GM12878 (cell line): Measurements from ENCODE around the gene ANKRD33. TPM values are rescaled to one million over a fixed set of nuclear protein-coding genes. Genes with fewer than 3 reads are reported as not detected.

Experiments used
- ATAC-seq: fragments of 200-7000 bp; cut with Tn5 transposase; 3 replicates; pipeline ENCODE4 v1.9.1; 2020; ENCODE audit warnings: mild to moderate bottlenecking, moderate library complexity
- BruUV-seq: library from RNA; stranded (reverse); fragments of 400-500 nt; replicated peaks from 2 replicates; lab custom pipeline; 2021; lab: Mats Ljungman, UMichigan
- CTCF ChIA-PET: fragments of 300-600 bp; sonication (Branson Sonifier 250); formaldehyde crosslinking; extraction: SDS; loops from one replicate; lab custom pipeline; 2021; ENCODE audit warnings: inconsistent platforms; lab: Yijun Ruan, JAX
- POLR2A ChIA-PET: fragments of 350-600 bp; formaldehyde crosslinking; extraction: SDS; loops from one replicate; lab custom pipeline; 2021; ENCODE audit warnings: inconsistent platforms; lab: Charles Lee
- RAD21 ChIA-PET: fragments of 300-600 bp; sonication (Branson Sonifier 250); formaldehyde crosslinking; loops from one replicate; lab custom pipeline; 2023; ENCODE audit warnings: antibody characterized with exemption; ENCODE audit not compliant: unreplicated experiment; lab: Charles Lee
- SMC1A ChIA-PET: fragments of 300-600 bp; sonication (Branson Sonifier 250); formaldehyde crosslinking; loops from one replicate; lab custom pipeline; 2023; ENCODE audit not compliant: unreplicated experiment, uncharacterized antibody; lab: Charles Lee
- DNase-seq: peaks from one replicate; pipeline ENCODE4 v3.0.0-alpha.2; 2011; ENCODE audit warnings: low read depth, low spot score
- FAIRE-seq: peaks from 3 replicates; lab custom pipeline; 2011; peaks lifted over from hg19 to GRCh38; lab: Jason Lieb, UNC
- H2AFZ ChIP-seq: 2 replicates; pipeline ENCODE4 v1.6.0; 2011; ENCODE audit warnings: low read depth, low read length, control low read depth; ENCODE audit not compliant: control insufficient read depth
- H3K27ac ChIP-seq: 2 replicates; pipeline ENCODE4 v1.5.1; 2011; ENCODE audit warnings: control low read depth; ENCODE audit not compliant: control insufficient read depth, insufficient read depth
- H3K27me3 ChIP-seq, 2 experiments: replicated peaks in 1 of 2; 2 replicates each; pipeline versions ENCODE4 v1.6.0 to v1.6.1; 2011; ENCODE audit warnings: low read length in 1 of 2; ENCODE audit not compliant: control insufficient read depth in 2 of 2, insufficient read depth in 2 of 2
- H3K36me3 ChIP-seq, 2 experiments: 2 replicates each; pipeline ENCODE4 v1.5.1; 2011; ENCODE audit warnings: low read length in 1 of 2; ENCODE audit not compliant: control insufficient read depth in 2 of 2, insufficient read depth in 2 of 2
- H3K4me1 ChIP-seq: 2 replicates; pipeline ENCODE4 v1.6.1; 2011; ENCODE audit warnings: mild to moderate bottlenecking, low read length, moderate library complexity, mixed read lengths; ENCODE audit not compliant: control insufficient read depth, insufficient read depth
- H3K4me2 ChIP-seq: 2 replicates; pipeline ENCODE4 v1.6.0; 2011; ENCODE audit warnings: control low read depth; ENCODE audit not compliant: control insufficient read depth, insufficient read depth
- H3K4me3 ChIP-seq: fragments of 200-600 bp; sonication (generic); 2 replicates; pipeline ENCODE4 v1.5.1; 2016
- H3K79me2 ChIP-seq: 2 replicates; pipeline ENCODE4 v1.6.0; 2011; ENCODE audit warnings: low read length; ENCODE audit not compliant: control insufficient read depth, insufficient read depth
- H3K9ac ChIP-seq: 2 replicates; pipeline ENCODE4 v1.8.0; 2011; ENCODE audit warnings: low read length, control low read depth, mixed read lengths; ENCODE audit not compliant: control insufficient read depth, insufficient read depth
- H3K9me3 ChIP-seq: replicated peaks from 3 replicates; pipeline ENCODE4 v1.5.1; 2011; ENCODE audit warnings: mild to moderate bottlenecking, low read length; ENCODE audit not compliant: control insufficient read depth, insufficient read depth
- H4K20me1 ChIP-seq: 2 replicates; pipeline ENCODE4 v1.6.0; 2011; ENCODE audit not compliant: control insufficient read depth, insufficient read depth
- ATF3 ChIP-seq: IDR thresholded peaks from 2 replicates; pipeline ENCODE4 v1.6.1; 2011; ENCODE audit warnings: low read depth, mild to moderate bottlenecking, low read length, moderate library complexity, borderline replicate concordance; ENCODE audit errors: extremely low read depth
- BCLAF1 ChIP-seq: fragments of 450-650 bp; IDR thresholded peaks from 2 replicates; pipeline ENCODE4 v1.6.1; 2017; ENCODE audit warnings: antibody characterized with exemption, mild to moderate bottlenecking, moderate library complexity
- BRCA1 ChIP-seq: IDR thresholded peaks from 2 replicates; pipeline ENCODE4 v1.6.1; 2011; ENCODE audit warnings: low read depth, low read length, improper control_type of control experiment
- CEBPZ ChIP-seq: fragments of 150-350 bp; IDR thresholded peaks from 2 replicates; pipeline ENCODE4 v1.6.1; 2016; ENCODE audit warnings: low read depth, low read length
- IKZF2 ChIP-seq, 2 experiments: fragments of 450-650 bp; IDR thresholded peaks; 2 replicates each; pipeline ENCODE4 v1.6.1; 2017; ENCODE audit warnings: mild to moderate bottlenecking in 2 of 2, moderate library complexity in 2 of 2
- JUNB ChIP-seq: IDR thresholded peaks from 2 replicates; pipeline ENCODE4 v1.6.1; 2016; ENCODE audit warnings: antibody characterized with exemption, mild to moderate bottlenecking
- KDM1A ChIP-seq: fragments of 200-600 bp; sonication (generic); IDR thresholded peaks from 2 replicates; pipeline ENCODE4 v1.6.1; 2016; ENCODE audit warnings: borderline replicate concordance
- MEF2A ChIP-seq: IDR thresholded peaks from 2 replicates; pipeline ENCODE4 v1.6.1; 2011; ENCODE audit warnings: low read depth, mild to moderate bottlenecking, low read length, moderate library complexity; ENCODE audit not compliant: insufficient read depth
- NRF1 ChIP-seq: conservative IDR thresholded peaks from 2 replicates; pipeline ENCODE4 v1.6.1; 2011; ENCODE audit warnings: mild to moderate bottlenecking, low read depth, low read length, improper control_type of control experiment
- POLR2A ChIP-seq: IDR thresholded peaks from 2 replicates; pipeline ENCODE4 v1.6.1; 2011; ENCODE audit warnings: low read depth, mild to moderate bottlenecking, low read length
- RB1 ChIP-seq: fragments of 450-650 bp; formaldehyde crosslinking; IDR thresholded peaks from 2 replicates; pipeline ENCODE4 v1.6.1; 2017; ENCODE audit warnings: mild to moderate bottlenecking, borderline replicate concordance
- RUNX3 ChIP-seq: IDR thresholded peaks from 2 replicates; pipeline ENCODE4 v1.6.1; 2012; ENCODE audit warnings: low read length, inconsistent platforms
- WGBS: methylation state at CpG from one replicate; pipeline ENCODE4 v1.1.6; 2016; ENCODE audit warnings: low lambda C conversion rate; ENCODE audit not compliant: insufficient replicate concordance, insufficient coverage; ENCODE audit errors: missing lambda C conversion rate; 5-methylcytosine and 5-hydroxymethylcytosine counted together
- in situ Hi-C: fragments of 300-500 bp; cut with MboI; formaldehyde crosslinking; loops from 9 replicates; pipeline ENCODE4 v1.14.3; 2018; ENCODE audit warnings: mixed read lengths
- intact Hi-C: fragments of 100-400 bp; cut with micrococcal nuclease; formaldehyde crosslinking; loops from one replicate; pipeline ENCODE4 v1.14.2; 2022; ENCODE audit not compliant: unreplicated experiment
- polyA plus RNA-seq, 11 experiments: library from polyadenylated mRNA; depleted of rRNA in 4 of 11; unstranded in 6 of 11; stranded (reverse) in 5 of 11; fragments of >200 nt; fragmentation: Nextera tagmentation in 4 of 11; fragmentation: Illumina TruSeq in 1 of 11; extraction: Ambion mirVana in 4 of 11; extraction: Trizol in 1 of 11; gene quantifications; 1 replicate in 1 of 11; 2 replicates in 10 of 11; pipeline versions ENCODE4 v1.2.1 to v1.2.3, GENCODE V29; 2011 to 2016; ENCODE audit warnings: inconsistent platforms in 2 of 11, missing spikeins in 2 of 11, low read depth in 1 of 11
- total RNA-seq, 4 experiments: library from RNA; depleted of rRNA in 3 of 4; stranded (reverse); fragments of >200 nt in 3 of 4; fragmentation: Illumina TruSeq in 1 of 4; extraction: Trizol in 1 of 4; gene quantifications; 2 replicates each; pipeline versions ENCODE4 v1.2.1 to v1.2.3, GENCODE V29; 2013 to 2021

ANKRD33 gene
- total and polyA plus RNA-seq, 10 of the 15 experiments (the other 5 are each of a cell fraction or from before 2014, with no cell fraction given): not detected

- ATAC-seq: no peak
- POLR2A ChIA-PET: interaction anchor here (0.5 kb wide), 1 partner anchor 82 kb away, joined by 3 read pairs; no protein-coding TSS in a partner anchor
- RAD21 ChIA-PET: no interaction called here
Measured at GRCh38 chr12:51896236-51896635, 8.3 kb downstream of the ANKRD33 start.

More at GRCh38 chr12:51896236-51896635, 8.3 kb downstream of the ANKRD33 start:
- Histone ChIP-seq H3K79me2 (no peaks in the 10 kb centered on the region), H3K4me2 (no peak overlapping the region), H3K27ac (no peak overlapping the region), H3K4me3 (no peak overlapping the region), H4K20me1 (no peaks in the 10 kb centered on the region), H3K4me1 (no peaks in the 10 kb centered on the region), H3K9ac (no peak overlapping the region), H3K27me3 (peaks cover 0 to 1% of the 10 kb centered on the region in 2 experiments; a peak in 1 of 4 replicates), H3K36me3 (no peaks in the 10 kb centered on the region), H3K9me3 (no peaks in the 10 kb centered on the region), H2AFZ (no peak overlapping the region)
- BruUV-seq: no TSS peak
- DNase-seq: no peak
- ChIA-PET SMC1A (interaction anchor here (1.0 kb wide), 1 partner anchor 26 kb away, joined by 3 read pairs; no protein-coding TSS in a partner anchor), CTCF (interaction anchor here (1.4 to 3.3 kb wide), 3 partner anchors 17 to 82 kb away, joined by 3 to 12 read pairs (median 4); no protein-coding TSS in a partner anchor)
- intact Hi-C loops: no loop called here
- TF ChIP-seq IKZF2 (IDR thresholded peaks at IDR 0.05): no peak
- TF ChIP-seq MEF2A: no peak
- no peak for TF ChIP-seq ATF3
- TF ChIP-seq JUNB: no peak
- no peak for TF ChIP-seq RUNX3
- no peak for TF ChIP-seq NRF1
- TF ChIP-seq BRCA1: no peak
- no peak for TF ChIP-seq KDM1A
- no peak for TF ChIP-seq RB1
- no peak for TF ChIP-seq CEBPZ
- TF ChIP-seq BCLAF1: no peak
- no peak for TF ChIP-seq POLR2A
- WGBS: 25% methylated on average over 3 of the region's 3 CpGs
- in situ Hi-C loops: no loop called here
- FAIRE-seq: no peak
